Fibroblast of lung (primary cell): Measurements from ENCODE around the gene WWOX. TPM values are rescaled to one million over a fixed set of nuclear protein-coding genes. Genes with fewer than 3 reads are reported as not detected.

Experiments
- DNase-seq, 2 donors: peaks; one replicate each; pipeline versions ENCODE4 v3.0.0 to v3.0.0-alpha.2; 2010; ENCODE audit warnings: low read depth in 2 of 2
- H2AFZ ChIP-seq: 2 replicates; pipeline ENCODE4 v1.5.1; 2012; ENCODE audit warnings: low read length, control low read depth, inconsistent platforms
- H3K27ac ChIP-seq: 2 replicates; pipeline ENCODE4 v1.5.1; 2011; ENCODE audit warnings: low read length, control low read depth; ENCODE audit not compliant: insufficient read depth
- H3K27me3 ChIP-seq: 2 replicates; pipeline ENCODE4 v1.5.1; 2011; ENCODE audit warnings: mild to moderate bottlenecking, low read length; ENCODE audit not compliant: control insufficient read depth, insufficient read depth
- H3K36me3 ChIP-seq: 2 replicates; pipeline ENCODE4 v1.5.1; 2011; ENCODE audit warnings: low read length; ENCODE audit not compliant: control insufficient read depth, insufficient read depth
- H3K4me1 ChIP-seq: 2 replicates; pipeline ENCODE4 v1.5.1; 2011; ENCODE audit warnings: low read length; ENCODE audit not compliant: control insufficient read depth, insufficient read depth; ENCODE audit errors: extremely low read depth
- H3K4me2 ChIP-seq: 2 replicates; pipeline ENCODE4 v1.5.1; 2011; ENCODE audit warnings: low read length, control low read depth; ENCODE audit not compliant: insufficient read depth; ENCODE audit errors: extremely low read depth
- H3K4me3 ChIP-seq, 4 experiments: fragments of 200-600 bp in 1 of 4; sonication (generic) in 1 of 4; replicated peaks in 1 of 4; 2 replicates each; pipeline ENCODE4 v1.5.1; 2011 to 2016; ENCODE audit warnings: low read length in 4 of 4, low read depth in 3 of 4, mild to moderate bottlenecking in 3 of 4, control low read depth in 2 of 4, inconsistent platforms in 1 of 4, mixed read lengths in 1 of 4; ENCODE audit not compliant: insufficient read depth in 1 of 4; ENCODE audit errors: control extremely low read depth in 1 of 4
- H3K79me2 ChIP-seq: 2 replicates; pipeline ENCODE4 v1.5.1; 2012; ENCODE audit warnings: mild to moderate bottlenecking, low read length, inconsistent platforms; ENCODE audit not compliant: control insufficient read depth, insufficient read depth
- H3K9ac ChIP-seq: 2 replicates; pipeline ENCODE4 v1.5.1; 2011; ENCODE audit warnings: mild to moderate bottlenecking, low read length, control low read depth; ENCODE audit not compliant: insufficient read depth
- H3K9me3 ChIP-seq: 2 replicates; pipeline ENCODE4 v1.5.1; 2012; ENCODE audit warnings: low read depth, low read length; ENCODE audit not compliant: control insufficient read depth, insufficient read depth
- H4K20me1 ChIP-seq: 2 replicates; pipeline ENCODE4 v1.5.1; 2011; ENCODE audit warnings: low read length; ENCODE audit not compliant: control insufficient read depth, insufficient read depth; ENCODE audit errors: extremely low read depth
- EZH2 ChIP-seq: IDR thresholded peaks from 2 replicates; pipeline ENCODE4 v1.5.1; 2012; ENCODE audit warnings: low read length, control low read depth, mild to moderate bottlenecking; ENCODE audit errors: missing control alignments
- polyA plus RNA-seq, 2 donors: library from polyadenylated mRNA; depleted of rRNA in 1 of 2; stranded (reverse) in 1 of 2; unstranded in 1 of 2; fragments of >200 nt; gene quantifications; 2 replicates each; pipeline ENCODE4 v1.2.1, GENCODE V29; 2011 to 2012; ENCODE audit warnings: missing spikeins in 1 of 2
- total RNA-seq: library from RNA; depleted of rRNA; stranded (reverse); fragments of >200 nt; gene quantifications from 2 replicates; pipeline ENCODE4 v1.2.1, GENCODE V29; 2014
- TF ChIP-seq, protein P1 (sequence below), 2 donors: IDR thresholded peaks in 1 of 2; conservative IDR thresholded peaks in 1 of 2; 1 replicate in 1 of 2; 2 replicates in 1 of 2; pipeline ENCODE4 v1.5.1; 2011 to 2012; ENCODE audit warnings: low read length in 2 of 2, control low read depth in 1 of 2, inconsistent platforms in 1 of 2, low read depth in 1 of 2, mild to moderate bottlenecking in 1 of 2

WWOX gene
- total and polyA plus RNA-seq, 2 donors (not counting 1 experiment from before 2014, with no cell fraction given) = 5.6 to 16.3 TPM

- Histone ChIP-seq H3K4me2 (no peak overlapping the region), H4K20me1 (no peaks in the 10 kb centered on the region), H3K79me2 (no peaks in the 10 kb centered on the region), H3K36me3 (no peaks in the 10 kb centered on the region), H3K9ac (no peak overlapping the region), H2AFZ (no peak overlapping the region), H3K4me1 (no peaks in the 10 kb centered on the region), H3K4me3 (no peak overlapping the region), H3K9me3 (no peaks in the 10 kb centered on the region), H3K27ac (no peak overlapping the region), H3K27me3 (no peaks in the 10 kb centered on the region)
- DNase-seq = no peak
- TF ChIP-seq, protein P1, sequence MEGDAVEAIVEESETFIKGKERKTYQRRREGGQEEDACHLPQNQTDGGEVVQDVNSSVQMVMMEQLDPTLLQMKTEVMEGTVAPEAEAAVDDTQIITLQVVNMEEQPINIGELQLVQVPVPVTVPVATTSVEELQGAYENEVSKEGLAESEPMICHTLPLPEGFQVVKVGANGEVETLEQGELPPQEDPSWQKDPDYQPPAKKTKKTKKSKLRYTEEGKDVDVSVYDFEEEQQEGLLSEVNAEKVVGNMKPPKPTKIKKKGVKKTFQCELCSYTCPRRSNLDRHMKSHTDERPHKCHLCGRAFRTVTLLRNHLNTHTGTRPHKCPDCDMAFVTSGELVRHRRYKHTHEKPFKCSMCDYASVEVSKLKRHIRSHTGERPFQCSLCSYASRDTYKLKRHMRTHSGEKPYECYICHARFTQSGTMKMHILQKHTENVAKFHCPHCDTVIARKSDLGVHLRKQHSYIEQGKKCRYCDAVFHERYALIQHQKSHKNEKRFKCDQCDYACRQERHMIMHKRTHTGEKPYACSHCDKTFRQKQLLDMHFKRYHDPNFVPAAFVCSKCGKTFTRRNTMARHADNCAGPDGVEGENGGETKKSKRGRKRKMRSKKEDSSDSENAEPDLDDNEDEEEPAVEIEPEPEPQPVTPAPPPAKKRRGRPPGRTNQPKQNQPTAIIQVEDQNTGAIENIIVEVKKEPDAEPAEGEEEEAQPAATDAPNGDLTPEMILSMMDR (conservative IDR thresholded peaks at IDR 0.05 in 1 of 2, IDR thresholded peaks at IDR 0.05 in 1 of 2; ENCODE audit: low read depth in 1 of 2, low read length in 2 of 2) = no peak
- TF ChIP-seq EZH2 = no peak
These were observed 833.0 kb downstream of the WWOX start for GRCh38 chr16:78932355-78932943.

GRCh38 chr16:78936060-78936459 is 836.6 kb downstream of the WWOX start:
- TF ChIP-seq, protein P1 (conservative IDR thresholded peaks at IDR 0.05 in 1 of 2, IDR thresholded peaks at IDR 0.05 in 1 of 2; ENCODE audit: low read depth in 1 of 2, low read length in 2 of 2) = no peak
- no peak for TF ChIP-seq EZH2
- H3K79me2 ChIP-seq = no peaks in the 10 kb centered on the region
- H2AFZ ChIP-seq = no peak overlapping the region
- no peak for DNase-seq
- H3K9me3 ChIP-seq = no peaks in the 10 kb centered on the region
- H3K9ac ChIP-seq = no peak overlapping the region
- no peaks in the 10 kb centered on the region for H3K4me1 ChIP-seq
- no peaks in the 10 kb centered on the region for H3K27me3 ChIP-seq
- H3K27ac ChIP-seq = no peak overlapping the region
- H3K36me3 ChIP-seq = no peaks in the 10 kb centered on the region
- no peaks in the 10 kb centered on the region for H4K20me1 ChIP-seq
- H3K4me3 ChIP-seq = no peak overlapping the region
- no peak overlapping the region for H3K4me2 ChIP-seq

DNA sequence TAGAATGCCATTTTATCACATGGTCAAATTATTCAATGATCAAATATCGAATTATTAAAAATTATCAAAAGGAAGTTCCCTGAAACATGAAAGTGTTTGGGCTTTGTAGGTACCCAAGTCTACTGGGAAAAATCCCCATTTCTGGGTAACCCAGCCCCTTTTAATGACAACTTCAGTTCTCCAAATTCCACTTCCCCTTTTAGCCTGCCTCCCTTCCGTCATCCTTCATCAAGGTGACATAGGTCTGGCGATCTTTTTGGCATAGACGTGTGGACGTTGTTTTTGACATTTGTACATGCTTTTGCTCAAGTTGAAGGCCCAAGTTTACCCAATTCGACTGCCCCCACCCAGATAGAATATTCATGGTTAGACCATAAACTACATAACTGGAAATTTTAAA is 840.1 kb downstream of the WWOX start:
- Histone ChIP-seq H4K20me1 (no peaks in the 10 kb centered on the region), H3K4me1 (no peaks in the 10 kb centered on the region), H3K27ac (no peak overlapping the region), H3K9me3 (no peaks in the 10 kb centered on the region), H3K4me2 (no peak overlapping the region), H2AFZ (no peak overlapping the region), H3K9ac (no peak overlapping the region), H3K4me3 (no peak overlapping the region), H3K36me3 (no peaks in the 10 kb centered on the region), H3K79me2 (no peaks in the 10 kb centered on the region), H3K27me3 (no peaks in the 10 kb centered on the region)
- TF ChIP-seq, protein P1 (conservative IDR thresholded peaks at IDR 0.05 in 1 of 2, IDR thresholded peaks at IDR 0.05 in 1 of 2; ENCODE audit: low read depth in 1 of 2, low read length in 2 of 2) = no peak
- TF ChIP-seq EZH2 = no peak
- DNase-seq = no peak
